Astrocyte of the cerebellum (primary cell): Measurements from ENCODE around the gene LRRTM4.
"Not testable (repeated sequence)": the region's sequence is repeated elsewhere in the genome, so short reads cannot be mapped to it uniquely, and the experiment has no call there.

ENCODE experiments used
- DNase-seq: peaks from one replicate; pipeline ENCODE4 v3.0.0-alpha.2; 2011; ENCODE audit warnings: low read depth
- H3K4me3 ChIP-seq: 2 replicates; pipeline ENCODE4 v1.5.1; 2011; ENCODE audit warnings: mild to moderate bottlenecking, low read depth, low read length, moderate library complexity
- in situ Hi-C: cut with HindIII; loops from 2 replicates; pipeline ENCODE4 v1.10.0; 2017; ENCODE audit warnings: low sequenced_read_pairs
- TF ChIP-seq, protein P1 (sequence below): IDR thresholded peaks from 2 replicates; pipeline ENCODE4 v1.5.1; 2012; ENCODE audit warnings: low read length, low read depth, moderate library complexity, mild to moderate bottlenecking; ENCODE audit errors: missing control alignments

LRRTM4 gene

DNA sequence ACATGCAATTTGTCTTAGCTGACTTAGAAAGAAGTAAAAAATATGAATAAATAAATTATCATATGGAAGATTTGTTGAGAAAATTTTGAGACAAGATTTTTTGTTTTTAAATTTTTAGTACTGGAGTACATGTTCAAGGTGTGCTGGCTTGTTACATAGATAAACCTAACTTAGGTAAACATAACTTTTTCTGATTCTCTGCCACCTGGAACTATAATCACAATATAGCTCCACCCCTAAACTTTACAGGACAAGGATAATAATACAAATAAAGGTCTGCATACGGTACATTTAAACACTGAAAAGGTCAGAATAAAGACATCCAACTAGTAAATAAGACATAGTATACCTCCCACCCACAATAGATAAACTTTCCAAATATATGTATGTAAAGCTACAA, 330.5 kb downstream of the LRRTM4 start:
- TF ChIP-seq, protein P1, sequence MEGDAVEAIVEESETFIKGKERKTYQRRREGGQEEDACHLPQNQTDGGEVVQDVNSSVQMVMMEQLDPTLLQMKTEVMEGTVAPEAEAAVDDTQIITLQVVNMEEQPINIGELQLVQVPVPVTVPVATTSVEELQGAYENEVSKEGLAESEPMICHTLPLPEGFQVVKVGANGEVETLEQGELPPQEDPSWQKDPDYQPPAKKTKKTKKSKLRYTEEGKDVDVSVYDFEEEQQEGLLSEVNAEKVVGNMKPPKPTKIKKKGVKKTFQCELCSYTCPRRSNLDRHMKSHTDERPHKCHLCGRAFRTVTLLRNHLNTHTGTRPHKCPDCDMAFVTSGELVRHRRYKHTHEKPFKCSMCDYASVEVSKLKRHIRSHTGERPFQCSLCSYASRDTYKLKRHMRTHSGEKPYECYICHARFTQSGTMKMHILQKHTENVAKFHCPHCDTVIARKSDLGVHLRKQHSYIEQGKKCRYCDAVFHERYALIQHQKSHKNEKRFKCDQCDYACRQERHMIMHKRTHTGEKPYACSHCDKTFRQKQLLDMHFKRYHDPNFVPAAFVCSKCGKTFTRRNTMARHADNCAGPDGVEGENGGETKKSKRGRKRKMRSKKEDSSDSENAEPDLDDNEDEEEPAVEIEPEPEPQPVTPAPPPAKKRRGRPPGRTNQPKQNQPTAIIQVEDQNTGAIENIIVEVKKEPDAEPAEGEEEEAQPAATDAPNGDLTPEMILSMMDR = no peak
- H3K4me3 ChIP-seq = no peak overlapping the region
- in situ Hi-C loops = no loop called here
- no peak for DNase-seq

DNA sequence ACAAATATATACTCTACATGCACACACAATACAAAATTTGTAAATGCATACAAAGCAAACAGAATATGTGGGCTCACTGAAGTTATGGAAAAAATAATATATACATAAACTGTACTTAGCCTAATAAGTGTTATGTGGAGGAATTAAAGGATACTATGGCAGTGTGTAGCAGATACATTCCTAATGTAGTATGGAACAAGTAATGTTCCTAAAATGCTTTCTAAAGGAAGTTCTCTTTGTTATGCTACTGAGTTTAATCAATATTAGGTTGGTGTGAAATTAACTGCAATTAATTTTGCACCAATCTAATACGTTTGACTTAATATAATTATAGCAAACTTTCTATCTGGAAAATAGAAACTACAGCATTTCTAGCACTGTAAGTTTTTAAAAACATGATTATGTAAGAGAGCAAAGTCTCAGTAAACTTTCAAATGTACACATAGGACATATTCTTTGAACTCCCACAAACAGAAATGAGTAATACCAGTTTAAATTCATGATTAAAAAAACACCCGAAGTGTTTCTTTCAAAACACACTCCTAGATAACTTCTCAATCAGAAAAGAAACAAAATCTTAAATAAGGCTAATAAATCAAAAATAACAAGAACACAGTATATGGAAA, 331.3 kb downstream of the LRRTM4 start:
- DNase-seq = no peak
- TF ChIP-seq, protein P1 = no peak
- no peak overlapping the region for H3K4me3 ChIP-seq
- in situ Hi-C loops = no loop called here

DNA sequence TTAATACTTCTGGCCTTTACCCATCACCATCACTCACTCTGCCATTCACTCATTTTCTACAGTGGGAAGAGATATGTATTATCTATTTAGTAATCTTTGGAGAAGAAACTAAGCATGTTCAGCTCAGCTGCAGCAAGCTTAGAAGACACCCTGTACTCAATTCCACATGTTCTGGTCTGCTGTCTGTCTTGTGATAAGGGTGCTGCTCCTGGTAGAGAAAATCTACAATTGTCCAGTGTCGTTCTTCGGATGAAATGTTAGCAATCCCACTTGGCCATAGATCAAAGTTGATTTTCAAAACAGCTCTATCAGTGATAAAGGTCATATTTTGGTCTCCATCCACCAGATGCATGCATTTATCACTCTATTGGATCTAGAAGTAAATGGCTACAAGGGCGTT, 337.1 kb downstream of the LRRTM4 start:
- DNase-seq = no peak
- TF ChIP-seq, protein P1 = no peak
- no peak overlapping the region for H3K4me3 ChIP-seq
- in situ Hi-C loops = no loop called here

DNA sequence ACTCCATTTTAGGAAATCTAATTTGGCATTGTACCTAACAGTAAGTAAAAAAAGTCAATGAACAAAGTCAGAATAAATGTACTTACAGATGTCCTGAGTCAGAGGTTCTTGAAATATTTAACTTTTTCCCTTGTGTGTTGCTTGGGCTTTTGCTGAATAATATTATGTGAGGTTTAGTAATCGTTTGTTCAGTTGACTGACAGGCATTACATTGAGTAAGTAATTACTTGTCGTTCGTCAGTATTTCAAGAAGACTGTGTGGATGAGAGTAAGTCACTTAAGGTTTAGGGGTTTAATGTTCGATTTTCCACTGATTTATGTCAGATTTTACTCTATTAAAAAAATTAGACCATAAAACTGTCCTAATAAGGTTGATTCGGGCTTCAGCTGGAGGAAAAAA, 342.9 kb downstream of the LRRTM4 start:
- in situ Hi-C loops = no loop called here
- no peak overlapping the region for H3K4me3 ChIP-seq
- no peak for DNase-seq
- TF ChIP-seq, protein P1 = no peak

DNA sequence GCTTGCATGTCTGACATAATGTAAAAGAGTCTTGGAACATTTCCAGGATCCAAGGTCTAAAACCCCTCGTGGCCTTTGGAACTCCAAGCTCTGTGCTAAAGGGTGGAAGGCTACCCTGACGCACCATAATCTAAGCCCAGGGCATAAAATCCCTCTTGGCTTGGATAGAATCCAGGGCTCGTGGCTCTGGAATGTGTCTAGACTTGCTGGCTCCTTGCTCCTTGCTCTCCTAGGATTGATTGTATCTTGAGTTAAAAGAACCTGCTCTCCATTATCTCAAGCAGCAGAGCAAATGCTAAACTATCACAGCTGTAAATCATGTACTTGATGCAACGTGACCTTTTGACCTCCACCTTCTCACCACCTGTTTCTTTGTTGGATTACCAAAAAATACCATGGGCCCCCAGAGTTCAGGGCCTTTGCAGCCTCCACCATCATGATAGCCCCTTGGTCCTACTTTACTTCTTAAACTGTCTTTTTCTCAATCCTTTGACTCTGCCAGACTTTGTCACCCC, 346.9 kb downstream of the LRRTM4 start:
- in situ Hi-C loops, H3K4me3 ChIP-seq, DNase-seq: not testable (repeated sequence)

DNA sequence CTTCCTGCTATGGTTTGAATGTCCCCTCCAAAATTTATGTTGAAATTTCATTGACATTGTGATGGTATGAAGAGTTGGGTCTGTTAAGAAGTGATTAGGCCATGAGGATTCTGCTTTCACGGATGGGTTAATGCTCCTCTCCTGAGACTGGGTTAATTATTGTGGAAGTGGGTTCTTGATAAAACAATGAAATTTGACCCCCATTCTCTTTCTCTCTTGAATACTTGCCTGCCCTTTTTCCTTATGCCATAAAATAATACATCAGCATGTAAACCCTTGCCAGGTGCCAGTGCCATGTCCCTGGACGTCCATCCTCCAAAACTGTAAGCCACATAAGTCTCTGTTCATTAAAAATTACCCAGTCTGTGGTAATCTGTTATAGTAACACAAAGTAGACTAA, 352.8 kb downstream of the LRRTM4 start:
- TF ChIP-seq, protein P1 = no peak
- DNase-seq = no peak
- in situ Hi-C loops = no loop called here
- no peak overlapping the region for H3K4me3 ChIP-seq

DNA sequence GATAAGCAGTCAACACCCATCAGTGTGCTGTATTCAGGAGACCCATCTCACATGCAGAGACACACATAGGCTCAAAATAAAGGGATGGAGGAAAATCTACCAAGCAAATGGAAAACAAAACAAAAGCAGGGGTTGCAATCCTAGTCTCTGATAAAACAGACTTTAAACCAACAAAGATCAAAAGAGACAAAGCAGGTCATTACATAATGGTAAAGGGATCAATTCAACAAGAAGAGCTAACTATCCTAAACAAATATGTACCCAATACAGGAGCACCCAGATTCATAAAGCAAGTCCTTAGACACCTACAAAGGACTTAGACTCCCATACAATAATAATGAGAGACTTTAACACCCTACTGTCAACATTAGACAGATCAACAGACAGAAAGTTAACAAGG, 358.2 kb downstream of the LRRTM4 start:
- in situ Hi-C loops, DNase-seq, H3K4me3 ChIP-seq: not testable (repeated sequence)

DNA sequence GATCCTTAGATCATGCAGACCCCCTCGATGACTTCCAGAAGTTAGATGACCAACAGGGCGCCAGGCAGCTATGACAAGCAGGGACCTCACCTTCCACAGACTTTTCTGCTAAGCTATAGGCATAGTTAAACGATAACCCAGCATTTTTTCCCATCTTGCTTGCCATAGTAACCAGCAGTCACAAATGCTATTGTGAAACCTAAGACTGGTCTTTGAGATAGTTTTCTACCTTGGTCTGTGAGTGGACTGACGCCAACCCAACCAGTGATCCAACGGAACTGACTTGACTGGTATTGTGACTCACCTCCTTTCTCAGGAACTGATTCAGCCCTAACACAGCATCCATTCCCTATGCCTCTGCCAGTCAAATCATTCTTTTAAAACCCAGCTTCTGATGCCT, 361.2 kb downstream of the LRRTM4 start:
- TF ChIP-seq, protein P1 = no peak
- in situ Hi-C loops = no loop called here
- DNase-seq = peak; percentile 67
- no peak overlapping the region for H3K4me3 ChIP-seq
